ENCODE results near the gene WDR27. TPM values are rescaled to one million over a fixed set of nuclear protein-coding genes. Genes with fewer than 3 reads are reported as not detected.

WDR27 gene
- total RNA-seq, 3 donors from 2014 or later (not counting 1 experiment from before 2014, with no cell fraction given) = 12.7 to 31.0 (median 25.3) TPM

DNA sequence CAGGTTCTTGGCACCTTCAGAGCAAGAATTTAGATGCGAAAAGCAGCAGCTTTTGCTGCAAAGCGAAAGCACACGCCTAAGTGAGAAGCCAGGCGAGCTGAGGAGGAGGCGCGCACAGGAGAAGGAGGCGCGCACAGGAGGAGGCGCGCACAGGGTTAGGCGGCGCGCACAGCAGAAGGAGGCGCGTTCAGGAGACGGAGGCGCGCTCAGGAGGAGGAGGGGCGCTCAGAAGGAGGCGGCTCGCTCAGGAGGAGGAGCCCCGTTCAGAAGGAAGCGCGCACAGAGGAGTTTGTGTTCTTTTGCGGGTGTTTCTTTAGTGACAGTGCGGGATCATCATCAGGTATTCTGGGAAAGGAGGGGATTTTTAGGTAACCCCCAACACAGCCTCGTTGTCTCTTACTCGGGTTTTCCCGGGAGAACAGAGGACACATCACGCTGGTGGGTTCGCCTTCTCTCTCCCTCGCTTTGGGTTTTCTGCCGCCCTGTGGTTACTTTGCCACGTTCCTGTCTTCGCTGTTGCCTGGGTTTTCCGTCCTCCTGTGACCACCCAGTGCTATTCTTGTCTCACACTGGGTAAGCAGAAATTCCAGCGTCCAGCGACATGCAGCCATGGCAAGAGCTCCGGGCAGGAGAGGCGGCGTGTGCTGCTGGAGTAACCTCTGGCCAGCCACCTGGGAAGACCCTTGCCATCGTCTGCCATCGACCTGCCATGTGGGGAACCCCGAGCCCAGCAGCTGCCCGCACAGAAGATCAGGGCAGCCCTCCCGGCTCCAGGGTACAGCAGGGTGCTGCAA is 47.0 kb downstream of the WDR27 start:
- Mint-ChIP-seq H3K27me3 (ENCODE audit: low read depth in 2 of 2) (no peaks in the 10 kb centered on the region), H3K9me3 (no peaks in the 10 kb centered on the region), H3K4me3 (peak overlapping the region; percentile 89), H3K27ac (peak overlapping the region; percentile 90 to 95), H3K36me3 (no peaks in the 10 kb centered on the region), H3K4me1 (peaks cover 11 to 16% of the 10 kb centered on the region in 2 donors)
- Histone ChIP-seq H3K27me3 (ENCODE audit: control insufficient read depth, insufficient read depth, low read length) (no peaks in the 10 kb centered on the region), H3K27ac (ENCODE audit: low read length) (peak overlapping the region; percentile 76), H3K4me1 (ENCODE audit: control insufficient read depth, insufficient read depth, low read length) (peaks cover 10% of the 10 kb centered on the region), H3K4me3 (ENCODE audit: low read length) (peak overlapping the region; percentile 45), H3K9me3 (ENCODE audit: control insufficient read depth, insufficient read depth, low read length) (no peaks in the 10 kb centered on the region), H3K36me3 (ENCODE audit: control insufficient read depth, insufficient read depth, low read length) (no peaks in the 10 kb centered on the region)
- peak; percentile 91 to 97 (median 95) for ATAC-seq
- intact Hi-C loops (cut with micrococcal nuclease) = loop anchor here (1.0 kb wide), 1 partner anchor 47 kb away; no protein-coding TSS in a partner anchor
- DNase-seq = peak; percentile 70 to 87
- TF ChIP-seq, protein P1, sequence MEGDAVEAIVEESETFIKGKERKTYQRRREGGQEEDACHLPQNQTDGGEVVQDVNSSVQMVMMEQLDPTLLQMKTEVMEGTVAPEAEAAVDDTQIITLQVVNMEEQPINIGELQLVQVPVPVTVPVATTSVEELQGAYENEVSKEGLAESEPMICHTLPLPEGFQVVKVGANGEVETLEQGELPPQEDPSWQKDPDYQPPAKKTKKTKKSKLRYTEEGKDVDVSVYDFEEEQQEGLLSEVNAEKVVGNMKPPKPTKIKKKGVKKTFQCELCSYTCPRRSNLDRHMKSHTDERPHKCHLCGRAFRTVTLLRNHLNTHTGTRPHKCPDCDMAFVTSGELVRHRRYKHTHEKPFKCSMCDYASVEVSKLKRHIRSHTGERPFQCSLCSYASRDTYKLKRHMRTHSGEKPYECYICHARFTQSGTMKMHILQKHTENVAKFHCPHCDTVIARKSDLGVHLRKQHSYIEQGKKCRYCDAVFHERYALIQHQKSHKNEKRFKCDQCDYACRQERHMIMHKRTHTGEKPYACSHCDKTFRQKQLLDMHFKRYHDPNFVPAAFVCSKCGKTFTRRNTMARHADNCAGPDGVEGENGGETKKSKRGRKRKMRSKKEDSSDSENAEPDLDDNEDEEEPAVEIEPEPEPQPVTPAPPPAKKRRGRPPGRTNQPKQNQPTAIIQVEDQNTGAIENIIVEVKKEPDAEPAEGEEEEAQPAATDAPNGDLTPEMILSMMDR (IDR thresholded peaks at IDR 0.05) = no peak
- 45% methylated on average over 46 of the region's 46 CpGs for WGBS (ENCODE audit: insufficient coverage)

DNA sequence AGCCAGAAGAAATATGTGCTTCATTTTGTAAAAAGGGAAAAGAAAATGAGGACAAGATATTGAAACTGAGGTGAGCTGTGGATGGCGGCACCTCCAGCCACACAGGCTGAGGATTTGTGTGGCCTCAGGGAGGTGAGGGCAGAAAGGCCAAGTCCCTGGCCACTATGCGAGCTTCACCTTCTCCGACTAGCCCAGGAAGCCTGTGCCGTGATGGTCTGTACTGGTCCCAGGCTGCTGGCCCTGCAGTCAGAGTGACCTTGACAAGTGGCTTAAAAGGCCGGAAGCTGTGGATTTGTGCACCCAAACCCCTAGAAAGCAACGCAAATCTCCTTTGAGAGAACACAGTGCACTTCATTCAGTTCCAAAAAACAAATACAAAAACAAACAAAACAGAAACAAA is 48.1 kb downstream of the WDR27 start:
- intact Hi-C loops (cut with micrococcal nuclease) = no loop called here

DNA sequence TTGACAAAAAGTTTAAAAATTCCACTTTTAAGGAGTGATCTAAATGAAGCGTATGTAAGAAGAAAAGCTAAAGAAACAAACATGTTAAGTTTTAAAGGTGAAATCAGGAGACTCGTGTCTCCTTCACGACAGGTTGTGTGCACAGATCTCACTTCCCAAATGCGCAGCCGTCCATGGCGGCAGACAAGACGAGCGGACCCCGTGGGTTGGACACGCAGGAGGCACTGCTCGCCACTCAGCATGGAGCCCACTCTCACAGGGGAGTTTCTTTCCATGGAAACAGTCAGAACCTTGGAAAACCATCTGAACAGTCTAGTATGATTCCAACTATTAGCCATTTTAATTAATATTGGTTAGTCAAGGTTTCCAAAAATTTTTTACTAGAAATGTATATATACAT is 48.9 kb downstream of the WDR27 start:
- Histone ChIP-seq H3K27me3 (ENCODE audit: control insufficient read depth, insufficient read depth, low read length) (no peaks in the 10 kb centered on the region), H3K27ac (ENCODE audit: low read length) (no peak overlapping the region), H3K4me3 (ENCODE audit: low read length) (no peak overlapping the region), H3K9me3 (ENCODE audit: control insufficient read depth, insufficient read depth, low read length) (no peaks in the 10 kb centered on the region), H3K36me3 (ENCODE audit: control insufficient read depth, insufficient read depth, low read length) (no peaks in the 10 kb centered on the region), H3K4me1 (ENCODE audit: control insufficient read depth, insufficient read depth, low read length) (peaks cover 10% of the 10 kb centered on the region)
- ATAC-seq = no peak
- H3K4me1 Mint-ChIP-seq = peaks cover 11 to 16% of the 10 kb centered on the region in 2 donors
- TF ChIP-seq, protein P1 (IDR thresholded peaks at IDR 0.05) = no peak
- DNase-seq = no peak
- H3K4me3 Mint-ChIP-seq = no peak overlapping the region
- intact Hi-C loops (cut with micrococcal nuclease) = no loop called here
- H3K9me3 Mint-ChIP-seq = no peaks in the 10 kb centered on the region
- no peaks in the 10 kb centered on the region for H3K36me3 Mint-ChIP-seq
- H3K27ac Mint-ChIP-seq = no peak overlapping the region
- no peaks in the 10 kb centered on the region for H3K27me3 Mint-ChIP-seq (ENCODE audit: low read depth in 2 of 2)
- 98% methylated on average over 11 of the region's 11 CpGs for WGBS (ENCODE audit: insufficient coverage)

More for the DNA sequence above, 48.1 kb downstream of the WDR27 start:
- Mint-ChIP-seq H3K4me1 (peaks cover 11 to 16% of the 10 kb centered on the region in 2 donors), H3K36me3 (no peaks in the 10 kb centered on the region), H3K27ac (peak overlapping the region; percentile 90 to 95), H3K9me3 (no peaks in the 10 kb centered on the region), H3K27me3 (ENCODE audit: low read depth in 2 of 2) (no peaks in the 10 kb centered on the region), H3K4me3 (peak overlapping the region; percentile 89)
- ATAC-seq (no peak), DNase-seq (no peak)
- WGBS (ENCODE audit: insufficient coverage) = 89% methylated on average over 6 of the region's 6 CpGs
- Histone ChIP-seq H3K4me1 (ENCODE audit: control insufficient read depth, insufficient read depth, low read length) (peaks cover 10% of the 10 kb centered on the region), H3K4me3 (ENCODE audit: low read length) (no peak overlapping the region), H3K27me3 (ENCODE audit: control insufficient read depth, insufficient read depth, low read length) (no peaks in the 10 kb centered on the region), H3K36me3 (ENCODE audit: control insufficient read depth, insufficient read depth, low read length) (no peaks in the 10 kb centered on the region), H3K9me3 (ENCODE audit: control insufficient read depth, insufficient read depth, low read length) (no peaks in the 10 kb centered on the region), H3K27ac (ENCODE audit: low read length) (peak overlapping the region; percentile 44)
- TF ChIP-seq, protein P1 (IDR thresholded peaks at IDR 0.05) = no peak

All from natural killer cell (primary cell).